SHP77 (cell line): ENCODE results near the gene LBX2.

ENCODE experiments used
- DNase-seq, 2 experiments: peaks; one replicate each; lab custom pipeline; 2025; lab: John Stamatoyannopoulos, UW

Gene LBX2

GRCh38 chr2:74525717-74526648 lies 26.6 kb upstream of the LBX2 start, which contains the start of gene DQX1:
Gene DQX1 (minus strand): TSS chr2:74526231. CDS start chr2:74525729, 502 bp downstream.
- DNase-seq: peak in 1 of 2 experiments; percentile 11

DNA sequence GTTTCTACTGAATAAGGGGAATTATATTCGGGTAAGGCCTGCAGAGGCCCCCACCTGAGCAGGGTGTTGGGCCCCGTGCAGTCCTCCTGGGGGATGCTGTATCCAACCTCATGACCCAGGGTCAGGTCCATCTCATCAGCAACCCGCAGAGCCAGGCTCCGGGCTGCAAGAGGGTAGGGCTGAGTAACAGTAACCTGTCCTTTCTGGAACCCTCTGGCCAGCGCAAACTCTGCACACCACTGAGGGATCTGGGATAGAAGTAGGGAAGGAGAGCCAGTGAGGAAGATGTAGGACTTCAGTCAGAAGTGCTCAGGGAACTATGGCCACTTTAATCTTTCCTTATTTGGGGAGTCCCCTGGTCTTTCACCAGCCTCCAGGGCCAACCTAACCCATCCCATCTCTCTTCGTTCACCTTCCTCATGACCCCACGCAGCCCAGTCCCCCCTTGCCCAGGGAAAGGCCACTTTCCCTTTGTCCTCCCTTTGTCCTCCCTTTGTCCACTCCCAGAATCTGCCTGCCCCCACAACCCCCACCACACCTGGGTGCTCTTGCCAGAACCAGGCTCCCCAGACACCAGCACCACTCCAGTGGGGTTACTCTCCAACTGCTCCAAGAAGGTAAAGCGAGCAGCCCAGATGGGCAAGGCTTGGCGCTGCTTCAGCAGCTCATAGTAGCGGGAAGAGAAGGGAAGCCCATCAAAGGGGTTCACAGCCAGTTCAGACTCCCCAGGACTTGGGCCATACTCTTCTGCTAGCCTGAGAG lies 25.7 kb upstream of the LBX2 start:
- DNase-seq: no peak

DNA sequence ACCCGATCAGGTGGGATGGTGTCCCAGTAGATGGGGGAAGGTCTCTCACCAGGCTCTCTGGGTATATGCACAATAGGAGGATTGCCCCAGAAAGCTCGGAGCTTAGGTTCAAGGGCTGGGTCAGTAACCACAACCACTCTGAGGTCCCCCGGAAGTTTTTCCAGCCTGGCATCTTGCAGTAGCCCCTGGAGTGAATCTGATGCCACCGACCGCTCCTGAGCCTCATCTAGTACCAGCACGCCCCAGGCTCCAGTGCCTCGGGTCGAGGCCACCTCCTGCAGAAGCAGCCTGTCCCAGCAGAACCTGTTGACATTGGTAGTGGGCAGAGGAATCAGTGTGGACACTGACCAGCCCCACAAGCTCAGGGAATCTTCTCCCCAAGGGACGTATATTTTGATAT lies 24.6 kb upstream of the LBX2 start:
- no peak for DNase-seq

GRCh38 chr2:74522516-74522915 lies 23.1 kb upstream of the LBX2 start:
- DNase-seq: no peak

DNA sequence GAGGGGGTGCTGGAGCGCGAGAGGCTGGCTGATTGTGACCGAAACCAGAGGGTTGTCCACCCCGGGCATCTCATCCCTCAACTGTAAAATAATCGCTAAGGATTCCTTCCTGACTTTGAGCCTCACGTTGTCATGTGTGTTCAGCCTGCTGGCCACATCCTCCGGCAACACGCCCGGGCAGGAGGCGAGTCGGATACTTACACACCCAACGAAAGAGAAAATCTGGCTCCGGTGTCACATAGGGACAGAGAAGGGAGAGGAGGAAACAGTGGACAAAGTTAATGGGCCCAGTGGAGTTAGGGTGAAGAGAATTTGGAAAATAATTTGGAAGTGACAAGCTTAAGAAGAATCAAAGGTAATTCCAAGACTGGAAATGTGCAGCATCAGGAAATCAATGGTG lies 17.2 kb upstream of the LBX2 start:
- DNase-seq: no peak

DNA sequence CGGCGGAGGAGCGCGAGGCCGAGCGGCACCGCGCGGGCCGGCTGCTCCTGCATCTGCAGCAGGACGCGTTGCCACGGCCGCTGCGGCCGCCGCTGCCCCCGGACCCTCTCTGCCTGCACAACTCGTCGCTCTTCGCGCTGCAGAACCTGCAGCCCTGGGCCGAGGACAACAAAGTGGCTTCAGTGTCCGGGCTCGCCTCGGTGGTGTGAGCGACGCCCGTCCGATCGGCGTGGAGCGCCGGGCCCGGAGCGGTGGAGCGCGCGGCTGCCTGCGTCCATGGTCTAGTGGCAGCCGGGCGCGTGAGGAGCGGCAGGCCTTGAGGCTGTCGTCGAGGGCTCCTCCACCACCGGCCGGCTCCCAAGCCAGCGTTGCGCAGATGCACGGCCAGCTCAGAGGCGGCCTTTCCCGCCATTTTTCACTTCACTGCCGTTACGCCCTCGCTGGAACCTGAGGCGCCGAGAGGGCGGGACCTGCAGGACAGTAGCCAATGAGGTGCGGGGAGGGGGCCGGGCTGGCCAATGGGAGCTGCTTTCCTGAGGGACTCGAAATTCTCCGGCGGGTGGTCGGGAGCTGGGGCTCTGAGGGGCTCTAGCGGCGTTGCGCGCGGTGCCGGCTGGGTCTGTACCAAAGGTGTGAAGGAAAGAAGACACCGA lies 16.7 kb upstream of the LBX2 start:
- no peak for DNase-seq

- no peak for DNase-seq
Observed at GRCh38 chr2:74515271-74515980, 16.0 kb upstream of the LBX2 start.

DNA sequence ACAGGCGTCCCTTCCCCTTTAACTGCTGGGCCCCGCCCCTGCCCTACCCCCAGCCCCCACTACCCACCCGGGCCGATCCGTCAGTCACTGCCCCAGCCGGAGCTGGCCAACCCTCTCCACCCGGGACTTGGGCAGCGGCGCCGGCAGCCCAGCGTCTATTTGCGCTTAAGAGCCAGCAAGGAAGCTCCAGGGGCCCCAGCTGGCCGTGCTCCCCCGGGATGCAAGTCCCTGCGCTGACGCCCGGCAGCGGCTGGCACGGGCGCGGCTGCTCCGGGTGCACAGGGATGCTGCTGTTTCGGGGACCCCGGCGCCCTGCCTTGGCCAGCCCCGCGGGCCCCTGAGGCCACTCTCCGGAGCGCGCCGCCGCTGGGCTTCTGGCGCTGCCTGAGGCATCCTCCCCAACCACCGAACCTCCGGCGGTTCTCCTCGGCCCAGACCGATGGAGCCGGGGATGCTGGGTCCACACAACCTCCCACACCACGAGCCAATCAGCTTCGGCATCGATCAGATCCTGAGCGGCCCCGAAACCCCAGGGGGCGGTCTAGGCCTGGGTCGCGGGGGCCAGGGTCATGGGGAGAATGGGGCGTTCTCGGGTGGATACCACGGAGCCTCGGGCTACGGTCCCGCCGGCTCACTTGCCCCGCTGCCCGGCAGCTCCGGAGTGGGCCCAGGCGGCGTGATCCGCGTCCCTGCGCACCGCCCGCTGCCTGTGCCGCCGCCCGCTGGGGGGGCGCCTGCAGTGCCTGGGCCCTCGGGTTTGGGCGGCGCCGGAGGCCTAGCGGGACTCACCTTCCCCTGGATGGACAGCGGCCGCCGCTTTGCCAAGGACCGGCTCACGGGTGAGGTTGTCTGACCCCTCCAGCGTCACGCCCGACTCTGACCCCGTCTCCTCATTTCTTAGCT lies 15.2 kb upstream of the LBX2 start, which contains the start of gene TLX2:
Gene TLX2 (plus strand): TSS at position 83 of the 903 bp plus-strand sequence. CDS start 357 bp downstream, at position 440.
- DNase-seq: no peak

DNA sequence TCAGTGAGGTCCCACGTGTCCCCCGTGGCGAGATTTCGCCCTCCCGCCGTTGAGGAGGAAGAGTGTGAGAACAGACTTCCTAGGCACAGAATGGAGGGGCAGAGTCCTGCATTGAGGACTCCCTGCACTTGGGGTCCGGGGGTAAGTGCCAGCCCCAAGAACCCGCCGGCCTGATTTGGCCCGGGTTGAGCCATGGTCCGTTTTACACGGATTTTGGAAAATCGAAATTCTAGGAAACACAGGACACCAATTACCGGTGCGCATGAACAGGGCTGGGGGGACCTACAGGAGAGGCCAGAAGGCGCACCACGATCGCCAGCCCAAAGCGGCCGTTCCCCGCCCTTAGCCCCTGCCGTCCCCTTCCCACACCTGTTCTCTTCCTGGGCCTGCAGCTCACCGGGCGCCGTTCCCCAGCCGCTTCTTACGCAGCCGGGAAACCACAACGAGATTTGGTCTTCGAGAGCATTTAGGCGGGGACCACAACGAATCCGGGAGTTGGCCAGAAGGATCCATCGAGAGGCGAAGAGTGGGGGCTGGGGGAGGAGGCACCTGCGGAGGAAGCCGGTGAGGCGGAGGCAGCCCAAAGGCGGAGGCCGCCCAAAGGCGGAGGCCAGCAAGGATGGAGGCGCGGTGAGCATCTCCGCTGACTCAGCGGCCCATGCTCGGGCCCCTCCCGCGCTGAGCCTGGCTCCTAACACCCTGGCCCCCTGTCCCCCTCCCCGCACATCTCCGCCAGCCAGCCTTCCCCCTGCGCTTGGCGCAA lies 14.4 kb upstream of the LBX2 start:
- no peak for DNase-seq

DNA sequence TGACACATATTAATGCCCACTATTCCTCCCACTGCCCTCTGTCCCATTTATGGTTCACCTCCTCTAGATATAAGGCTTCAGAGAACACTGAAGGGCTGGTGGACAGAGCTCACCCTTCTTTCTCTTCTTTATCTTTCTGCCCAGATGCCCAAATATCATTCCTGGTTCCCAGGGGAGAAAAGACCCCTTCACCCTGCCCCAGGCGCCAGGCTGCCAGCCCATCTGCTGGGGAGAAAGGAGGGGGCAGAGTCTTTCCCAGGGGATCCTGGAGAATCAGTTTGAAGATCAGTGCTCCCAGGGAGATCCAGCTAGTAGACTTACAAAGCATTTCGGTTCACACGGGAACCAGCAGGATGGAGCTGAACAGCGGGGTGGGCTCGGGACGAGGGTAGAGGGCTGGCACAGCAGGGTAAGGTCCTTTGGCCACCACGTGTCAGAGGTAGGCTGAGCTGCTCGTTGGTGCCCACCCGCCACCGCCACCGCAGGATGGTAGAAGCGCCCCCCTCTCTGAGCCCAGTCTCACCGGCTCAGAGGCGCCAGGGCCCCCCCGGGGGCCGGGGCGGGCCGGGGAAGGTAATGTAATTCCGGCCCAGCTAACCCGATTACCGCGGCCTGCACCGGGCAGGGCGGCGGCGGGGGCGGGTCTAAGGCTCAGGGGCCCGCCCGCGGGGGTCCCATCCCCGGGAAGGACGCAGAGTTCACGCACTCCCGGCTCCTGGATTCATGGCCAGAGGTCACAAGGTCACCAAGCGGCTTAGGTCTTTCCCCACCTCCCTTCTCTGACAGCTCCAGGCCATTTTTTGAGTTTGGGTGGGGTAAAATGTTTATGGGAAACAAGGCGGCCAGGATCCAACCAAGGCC lies 13.6 kb upstream of the LBX2 start:
- no peak for DNase-seq

GRCh38 chr2:74511104-74511989 lies 11.9 kb upstream of the LBX2 start:
- no peak for DNase-seq

GRCh38 chr2:74510272-74510671 lies 10.9 kb upstream of the LBX2 start:
- DNase-seq: no peak

DNA sequence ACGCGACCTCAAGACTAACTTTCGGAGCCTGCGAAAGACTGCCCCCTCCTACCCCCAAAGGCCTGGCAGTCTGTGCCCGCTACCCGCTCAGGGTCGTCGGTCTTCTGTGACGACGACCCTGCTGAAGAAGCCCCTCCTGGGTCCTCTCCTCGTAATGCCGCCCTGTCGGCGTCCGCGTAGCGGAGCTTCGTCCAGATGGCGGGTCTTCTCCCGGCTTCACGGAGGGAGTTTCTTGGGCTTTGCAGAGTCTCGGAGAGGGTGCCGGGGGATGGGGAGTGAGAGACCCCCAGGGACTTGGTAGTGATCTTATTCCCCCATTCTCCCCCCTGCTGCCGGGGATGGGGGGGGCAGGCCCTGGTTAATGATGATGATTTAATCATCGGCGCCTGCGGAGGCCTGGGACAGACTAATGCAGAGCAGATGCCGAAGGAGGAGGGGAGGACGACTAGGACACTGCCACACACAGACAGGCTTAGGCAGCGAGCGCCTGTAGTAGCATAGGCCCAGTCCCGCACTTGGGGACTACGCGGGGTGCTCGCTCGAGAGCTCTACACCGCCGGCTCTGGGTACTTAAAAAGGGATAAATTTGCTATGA lies 8.6 kb upstream of the LBX2 start:
- peak in 1 of 2 experiments; percentile 39 for DNase-seq

DNA sequence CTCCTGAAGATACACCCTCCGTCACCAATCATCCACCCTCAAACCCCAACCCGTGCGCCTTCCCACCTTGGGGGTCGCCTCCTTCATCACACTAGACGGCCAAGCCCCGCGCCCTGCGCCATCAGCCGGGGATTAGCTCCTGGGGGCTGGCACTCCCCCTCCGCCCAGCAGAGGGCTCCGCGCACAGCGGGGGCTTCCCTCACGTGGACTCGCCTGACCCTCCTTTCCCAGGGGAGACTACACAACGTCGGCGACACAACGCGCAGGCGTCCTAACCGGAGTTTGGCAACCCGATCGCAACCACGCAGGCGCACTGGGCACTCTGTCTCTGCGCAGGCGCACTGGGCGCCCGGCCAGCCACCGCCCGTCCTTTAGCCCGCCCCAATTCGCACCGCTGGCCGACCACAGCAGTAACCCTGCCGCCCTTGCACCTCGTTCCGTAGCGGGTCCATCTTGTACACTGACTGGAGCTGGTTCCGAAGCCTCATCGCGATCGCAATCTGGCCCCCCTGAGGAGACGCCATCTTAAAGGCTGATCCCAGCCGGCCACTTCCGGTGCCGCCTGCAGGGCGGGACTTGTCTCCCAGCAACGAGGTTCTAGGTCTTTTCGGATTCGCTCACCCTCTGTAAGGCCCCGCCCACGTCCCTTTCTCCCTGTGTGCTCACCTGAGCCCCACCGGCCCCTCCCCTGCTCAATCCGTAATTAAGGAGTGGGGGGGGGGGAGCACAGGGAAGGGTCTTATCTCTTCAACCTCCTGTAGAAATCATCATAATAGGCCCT lies 7.9 kb upstream of the LBX2 start, which contains the start of gene PCGF1:
Gene PCGF1 (minus strand): TSS at position 551 of the 781 bp plus-strand sequence. CDS start 27 bp downstream, at position 524.
- DNase-seq: peak; percentile 96 to 97

DNA sequence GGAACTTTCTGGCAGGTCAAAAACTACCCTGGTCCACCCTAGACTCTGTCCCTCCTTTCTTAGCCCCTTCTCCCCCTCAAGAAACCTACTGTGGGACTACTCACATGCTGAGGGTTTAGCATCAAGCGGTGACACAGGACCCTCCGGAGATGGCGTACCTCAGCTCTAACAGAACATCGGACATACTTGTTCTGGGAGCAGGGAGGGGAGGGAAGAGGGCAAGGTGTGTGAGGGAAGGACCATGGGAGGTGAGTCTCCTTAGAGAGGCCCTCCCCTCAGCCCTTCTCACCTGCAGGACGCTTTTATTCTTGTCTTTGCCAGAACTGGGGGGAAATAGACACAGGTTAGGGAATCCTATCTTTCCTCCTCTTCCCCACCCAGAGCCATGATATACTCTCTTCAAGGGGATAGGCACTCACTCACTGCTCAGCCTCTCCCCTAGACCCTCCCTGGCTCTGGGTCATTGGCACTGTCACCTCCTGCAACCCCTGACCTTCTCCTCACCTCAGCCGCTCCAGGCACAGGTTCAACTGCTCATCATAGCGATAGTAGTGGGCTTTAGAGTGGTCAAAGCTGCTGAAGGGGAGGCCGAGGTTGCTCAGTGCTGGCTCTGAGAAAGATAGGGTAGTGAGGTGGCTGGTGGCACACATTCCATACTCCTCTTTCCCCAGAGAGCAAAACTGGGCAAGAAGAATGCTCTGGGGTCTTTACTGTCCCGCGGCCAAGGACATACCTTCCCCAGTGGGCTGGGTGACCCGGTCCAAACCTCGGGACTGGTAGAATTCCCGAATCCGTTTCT lies 6.2 kb upstream of the LBX2 start:
- DNase-seq: no peak

DNA sequence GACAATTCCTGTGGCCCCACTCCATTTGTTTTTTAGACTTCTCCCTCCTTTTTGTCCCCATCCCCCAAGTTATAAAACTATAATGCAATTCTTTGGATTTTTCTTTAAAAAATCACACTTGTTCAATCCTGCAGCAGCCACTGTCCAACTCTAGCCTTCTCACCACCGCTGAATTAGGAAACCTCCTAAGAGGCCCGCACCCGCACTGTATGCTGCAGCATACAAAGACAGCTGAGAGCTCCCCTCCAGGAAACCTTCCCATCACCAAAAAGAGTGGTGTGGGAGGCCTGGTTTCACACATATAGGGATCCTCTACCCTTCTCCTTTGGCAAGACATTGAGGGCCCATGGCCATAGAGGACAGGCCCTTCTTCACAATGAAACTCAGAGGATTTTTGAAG lies 5.2 kb upstream of the LBX2 start:
- DNase-seq: no peak
